Cardiac fibroblast (primary cell): Measurements from ENCODE around the gene R3HDM4.

ENCODE experiments used
- DNase-seq, 2 donors: peaks; one replicate each; pipeline versions ENCODE4 v3.0.0 to v3.0.0-alpha.2; 2010; ENCODE audit warnings: low read depth in 2 of 2
- H3K4me3 ChIP-seq, 2 donors: replicated peaks in 1 of 2; 1 replicate in 1 of 2; 2 replicates in 1 of 2; pipeline ENCODE4 v1.5.1; 2011; ENCODE audit warnings: low read depth in 2 of 2, low read length in 2 of 2, mild to moderate bottlenecking in 2 of 2, moderate library complexity in 1 of 2
- CTCF ChIP-seq: IDR thresholded peaks from one replicate; pipeline ENCODE4 v1.5.1; 2011; ENCODE audit warnings: low read depth, mild to moderate bottlenecking, low read length, inconsistent platforms

Gene R3HDM4

GRCh38 chr19:918481-919198 lies 5.6 kb upstream of the R3HDM4 start:
- DNase-seq, result no peak
- no peak for TF ChIP-seq CTCF
- no peak overlapping the region for H3K4me3 ChIP-seq

- no peak for DNase-seq
- H3K4me3 ChIP-seq, result no peak overlapping the region
- no peak for TF ChIP-seq CTCF
Observed at GRCh38 chr19:918152-918437, 5.1 kb upstream of the R3HDM4 start.

- H3K4me3 ChIP-seq, result no peak within 1 kb of the TSS
- peak; percentile 25 for TF ChIP-seq CTCF
- peak in 1 of 2 donors; percentile 29 for DNase-seq
Observed at GRCh38 chr19:917323-918151, 4.5 kb upstream of the R3HDM4 start, which contains the start of gene KISS1R. Gene KISS1R (plus strand): TSS chr19:917333. CDS start chr19:917503, 170 bp downstream.

DNA sequence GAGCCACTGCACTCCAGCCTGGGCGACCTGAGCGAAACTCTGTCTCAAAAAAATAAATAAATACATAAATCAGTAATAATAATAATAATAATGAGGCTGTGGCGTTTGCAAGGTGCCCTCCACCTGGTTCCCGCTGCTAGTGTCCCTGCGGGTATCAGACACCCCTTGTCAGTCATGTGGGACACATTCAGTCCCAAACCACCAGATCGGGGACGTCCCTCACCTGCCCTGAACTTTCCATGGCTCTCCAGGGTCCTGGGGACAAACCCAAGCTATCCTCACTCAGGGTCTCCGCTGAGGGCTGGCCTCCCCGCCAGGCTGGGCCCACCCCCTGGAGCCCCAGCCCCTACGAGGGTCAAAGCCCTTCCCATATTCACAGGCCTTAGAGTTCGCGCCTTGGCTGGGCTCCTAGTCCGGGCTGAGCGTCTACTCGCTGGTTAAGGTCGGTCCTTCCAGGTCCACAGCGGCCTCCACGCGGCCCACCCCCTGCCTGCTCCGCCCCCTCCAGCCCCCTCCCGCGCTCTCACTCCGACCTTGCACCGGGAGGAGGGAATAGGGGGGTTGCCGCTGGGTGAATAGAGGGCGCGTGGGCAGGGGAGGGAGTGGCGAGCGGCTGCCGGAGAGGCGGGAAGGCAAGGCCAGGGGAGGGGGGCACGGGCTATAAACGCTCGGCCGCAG lies 3.8 kb upstream of the R3HDM4 start:
- no peak overlapping the region for H3K4me3 ChIP-seq
- no peak for DNase-seq
- no peak for TF ChIP-seq CTCF

DNA sequence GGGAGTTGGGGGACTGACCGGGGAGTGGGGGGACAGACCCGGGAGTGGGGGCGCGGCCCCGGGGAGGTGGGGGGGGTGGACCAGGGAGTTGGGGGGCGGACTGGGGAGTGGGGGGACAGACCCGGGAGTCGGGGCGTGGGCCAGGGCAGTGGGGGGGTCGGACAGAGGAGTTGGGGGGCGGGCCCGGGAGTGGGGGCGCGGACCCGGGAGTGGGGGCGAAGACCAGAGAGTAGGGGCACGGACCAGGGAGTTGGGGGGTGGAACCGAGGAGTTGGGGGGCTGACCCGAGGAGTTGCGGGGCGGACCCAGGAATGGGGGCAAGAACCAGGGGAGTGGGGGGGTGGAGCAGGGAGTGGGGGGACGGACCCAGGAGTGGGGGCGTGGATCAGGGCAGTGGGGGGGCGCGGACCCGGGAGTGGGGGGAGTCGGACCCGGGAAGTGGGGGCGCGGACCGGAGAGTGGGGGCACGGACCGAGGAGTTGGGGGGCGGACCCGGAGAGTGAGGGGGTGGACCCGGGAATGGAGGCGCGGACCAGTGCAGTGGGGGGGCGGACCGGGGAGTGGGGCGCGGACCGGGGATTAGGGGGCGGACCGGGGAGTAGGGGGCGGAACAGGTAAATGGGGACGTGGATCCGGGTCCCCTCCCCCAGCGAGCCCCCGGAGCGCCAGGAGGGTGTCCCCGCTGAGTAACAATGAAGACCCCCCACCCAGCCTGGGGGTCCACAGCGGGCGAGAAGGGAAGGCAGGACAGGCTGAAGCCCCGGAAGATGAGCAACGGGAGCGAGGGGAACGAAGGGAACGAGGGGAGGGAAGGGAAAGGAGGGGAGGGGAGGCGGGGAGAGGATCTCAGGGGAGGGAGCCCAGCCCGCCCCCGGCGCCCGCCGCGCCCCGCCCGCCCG lies 589 bp downstream of the R3HDM4 start:
- no peak for DNase-seq
- peak overlapping the region; percentile 92 to 94 for H3K4me3 ChIP-seq
- no peak for TF ChIP-seq CTCF
